Sigmoid colon (tissue), 4 donors: ENCODE results near the gene PSMC2.
"Not testable (repeated sequence)": the region's sequence is repeated elsewhere in the genome, so short reads cannot be mapped to it uniquely, and the experiment has no call there.

Source experiments
- CTCF ChIP-seq, 4 experiments: fragments of 450-650 bp in 3 of 4; fragments of 200-600 bp in 1 of 4; IDR thresholded peaks; one replicate each; pipeline ENCODE4 v1.5.1; 2016 to 2019; ENCODE audit warnings: antibody characterized with exemption in 4 of 4, mild to moderate bottlenecking in 3 of 4, moderate library complexity in 2 of 4
- EP300 ChIP-seq, 4 donors: sonication (generic); formaldehyde crosslinking; IDR thresholded peaks; one replicate each; pipeline ENCODE4 v1.6.1; 2017; ENCODE audit warnings: antibody characterized with exemption in 4 of 4
- POLR2A ChIP-seq, 2 donors: fragments of 450-650 bp; IDR thresholded peaks; one replicate each; pipeline ENCODE4 v1.6.1; 2016; ENCODE audit warnings: antibody characterized with exemption in 2 of 2, mild to moderate bottlenecking in 2 of 2, moderate library complexity in 2 of 2

GRCh38 chr7:103405789-103406613, 58.6 kb downstream of the PSMC2 start:
- TF ChIP-seq CTCF, POLR2A, EP300 (IDR thresholded peaks at IDR 0.05): not testable (repeated sequence)
